KMS-11 (cell line): ENCODE measurements around the gene COQ8B.

Experiments used
- H2AFZ ChIP-seq: fragments of 200-600 bp; sonication (generic); 2 replicates; pipeline ENCODE4 v1.6.1; 2016; ENCODE audit warnings: antibody characterized with exemption, mixed run types, low read depth
- H3K27ac ChIP-seq: fragments of 200-600 bp; sonication (generic); 2 replicates; pipeline ENCODE4 v1.6.1; 2016; ENCODE audit warnings: mild to moderate bottlenecking, mixed run types
- H3K27me3 ChIP-seq: fragments of 200-600 bp; sonication (generic); 2 replicates; pipeline ENCODE4 v1.6.1; 2017; ENCODE audit warnings: mild to moderate bottlenecking, low read depth, mixed run types, moderate library complexity; ENCODE audit not compliant: insufficient read depth
- H3K36me3 ChIP-seq: fragments of 200-600 bp; sonication (generic); 2 replicates; pipeline ENCODE4 v1.6.1; 2017; ENCODE audit warnings: mild to moderate bottlenecking, mixed run types; ENCODE audit not compliant: insufficient read depth
- H3K4me1 ChIP-seq: fragments of 200-600 bp; sonication (generic); 2 replicates; pipeline ENCODE4 v1.6.1; 2016; ENCODE audit warnings: mild to moderate bottlenecking, low read depth, mixed run types; ENCODE audit not compliant: poor library complexity, severe bottlenecking
- H3K4me2 ChIP-seq: fragments of 200-600 bp; sonication (generic); 2 replicates; pipeline ENCODE4 v1.7.0; 2016; ENCODE audit warnings: mild to moderate bottlenecking, mixed run types
- H3K4me3 ChIP-seq: fragments of 200-600 bp; sonication (generic); IDR thresholded peaks from 2 replicates; pipeline ENCODE4 v1.6.1; 2017; ENCODE audit warnings: low read depth, low read length, mixed read lengths; ENCODE audit not compliant: insufficient read depth
- H3K79me2 ChIP-seq: fragments of 200-600 bp; sonication (generic); 2 replicates; pipeline ENCODE4 v1.6.1; 2016; ENCODE audit warnings: low read depth, mixed run types; ENCODE audit not compliant: insufficient read depth
- H3K9ac ChIP-seq: fragments of 200-600 bp; sonication (generic); 2 replicates; pipeline ENCODE4 v1.6.1; 2016; ENCODE audit warnings: mild to moderate bottlenecking, mixed run types
- H4K20me1 ChIP-seq: fragments of 200-600 bp; sonication (generic); 2 replicates; pipeline ENCODE4 v1.6.1; 2016; ENCODE audit warnings: mild to moderate bottlenecking, mixed run types; ENCODE audit not compliant: insufficient read depth
- CTCF ChIP-seq: fragments of 200-600 bp; sonication (generic); conservative IDR thresholded peaks from 2 replicates; pipeline ENCODE4 v1.6.1; 2017; ENCODE audit warnings: low read depth, mild to moderate bottlenecking, antibody characterized with exemption, low read length, moderate library complexity, mixed read lengths

The COQ8B gene

GRCh38 chr19:40701758-40702157 lies 14.9 kb downstream of the COQ8B start:
- Histone ChIP-seq H3K4me1 (no peaks in the 10 kb centered on the region), H3K27me3 (no peaks in the 10 kb centered on the region), H4K20me1 (no peaks in the 10 kb centered on the region), H3K4me3 (no peak overlapping the region), H2AFZ (no peak overlapping the region), H3K27ac (no peak overlapping the region), H3K36me3 (no peaks in the 10 kb centered on the region), H3K9ac (no peak overlapping the region), H3K4me2 (no peak overlapping the region), H3K79me2 (no peaks in the 10 kb centered on the region)
- TF ChIP-seq CTCF, result no peak

- H3K79me2 ChIP-seq, result no peaks in the 10 kb centered on the region
- TF ChIP-seq CTCF, result no peak
- H3K27ac ChIP-seq, result no peak overlapping the region
- no peak overlapping the region for H2AFZ ChIP-seq
- no peak overlapping the region for H3K4me3 ChIP-seq
- H3K4me2 ChIP-seq, result no peak overlapping the region
- H3K4me1 ChIP-seq, result no peaks in the 10 kb centered on the region
- H3K36me3 ChIP-seq, result no peaks in the 10 kb centered on the region
- no peak overlapping the region for H3K9ac ChIP-seq
- H3K27me3 ChIP-seq, result no peaks in the 10 kb centered on the region
- no peaks in the 10 kb centered on the region for H4K20me1 ChIP-seq
Observed at GRCh38 chr19:40700083-40700482, 16.6 kb downstream of the COQ8B start.

GRCh38 chr19:40697007-40697406 lies 19.7 kb downstream of the COQ8B start:
- TF ChIP-seq CTCF, result no peak
- Histone ChIP-seq H3K27me3 (no peaks in the 10 kb centered on the region), H3K9ac (no peak overlapping the region), H3K4me3 (no peak overlapping the region), H3K36me3 (no peaks in the 10 kb centered on the region), H4K20me1 (no peaks in the 10 kb centered on the region), H3K79me2 (no peaks in the 10 kb centered on the region), H2AFZ (no peak overlapping the region), H3K4me1 (no peaks in the 10 kb centered on the region), H3K4me2 (no peak overlapping the region), H3K27ac (no peak overlapping the region)

- peaks cover 9% of the 10 kb centered on the region for H3K4me1 ChIP-seq
- H3K4me3 ChIP-seq, result no peak overlapping the region
- no peaks in the 10 kb centered on the region for H3K36me3 ChIP-seq
- H3K79me2 ChIP-seq, result no peaks in the 10 kb centered on the region
- no peaks in the 10 kb centered on the region for H4K20me1 ChIP-seq
- H3K4me2 ChIP-seq, result no peak overlapping the region
- no peak for TF ChIP-seq CTCF
- H3K27me3 ChIP-seq, result no peaks in the 10 kb centered on the region
- no peak overlapping the region for H2AFZ ChIP-seq
- H3K9ac ChIP-seq, result no peak overlapping the region
- no peak overlapping the region for H3K27ac ChIP-seq
Observed at GRCh38 chr19:40695881-40696280, 20.8 kb downstream of the COQ8B start.
